GM23338 (cell line): ENCODE data around the gene MEI1. TPM values are rescaled to one million over a fixed set of nuclear protein-coding genes. Genes with fewer than 3 reads are reported as not detected.

Source experiments
- ATAC-seq: fragments of 200-7000 bp; cut with Tn5 transposase; 3 replicates; pipeline ENCODE4 v1.9.1; 2020
- DNase-seq: peaks from one replicate; pipeline ENCODE4 v3.0.0-alpha.2; 2015; ENCODE audit warnings: low spot score
- H2AFZ ChIP-seq: fragments of 200-600 bp; sonication (generic); 2 replicates; pipeline ENCODE4 v1.8.0; 2016; ENCODE audit warnings: antibody characterized with exemption, mild to moderate bottlenecking, moderate library complexity
- H3F3A ChIP-seq: fragments of 200-600 bp; sonication (generic); replicated peaks from 2 replicates; pipeline ENCODE4 v1.8.0; 2017; ENCODE audit warnings: antibody characterized with exemption, mixed run types, low read depth
- H3K27ac ChIP-seq: fragments of 200-600 bp; sonication (generic); 2 replicates; pipeline ENCODE4 v1.6.1; 2016; ENCODE audit warnings: low read depth
- H3K27me3 ChIP-seq: fragments of 200-600 bp; sonication (generic); 2 replicates; pipeline ENCODE4 v1.8.0; 2016; ENCODE audit warnings: mild to moderate bottlenecking, mixed run types, moderate library complexity; ENCODE audit not compliant: insufficient read depth
- H3K36me3 ChIP-seq: fragments of 200-600 bp; sonication (generic); 2 replicates; pipeline ENCODE4 v1.8.0; 2016; ENCODE audit warnings: mild to moderate bottlenecking; ENCODE audit not compliant: insufficient read depth
- H3K4me1 ChIP-seq: fragments of 200-600 bp; sonication (generic); 2 replicates; pipeline ENCODE4 v1.8.0; 2016; ENCODE audit warnings: mild to moderate bottlenecking, moderate library complexity; ENCODE audit not compliant: insufficient read depth
- H3K4me2 ChIP-seq: fragments of 200-600 bp; sonication (generic); 2 replicates; pipeline ENCODE4 v1.7.1; 2017; ENCODE audit warnings: mixed run types
- H3K4me3 ChIP-seq: fragments of 200-600 bp; sonication (generic); 2 replicates; pipeline ENCODE4 v1.6.1; 2016; ENCODE audit warnings: mixed run types
- H3K79me2 ChIP-seq: fragments of 200-600 bp; sonication (generic); replicated peaks from 2 replicates; pipeline ENCODE4 v1.8.0; 2017; ENCODE audit warnings: mild to moderate bottlenecking; ENCODE audit not compliant: insufficient read depth
- H3K9me2 ChIP-seq: fragments of 200-600 bp; sonication (generic); 2 replicates; pipeline ENCODE4 v1.8.0; 2017; ENCODE audit not compliant: insufficient read depth
- H4K20me1 ChIP-seq: fragments of 200-600 bp; sonication (generic); replicated peaks from 2 replicates; pipeline ENCODE4 v1.8.0; 2017; ENCODE audit warnings: mild to moderate bottlenecking; ENCODE audit not compliant: insufficient read depth
- H3K27ac Mint-ChIP-seq: 2 replicates; pipeline ENCODE4 v1.8.0; 2020; ENCODE audit warnings: inconsistent platforms, mild to moderate bottlenecking, moderate library complexity, mixed read lengths
- H3K27me3 Mint-ChIP-seq: 3 replicates; pipeline ENCODE4 v1.8.0; 2022; ENCODE audit warnings: low read depth, mild to moderate bottlenecking, moderate library complexity, mixed read lengths, inconsistent platforms; ENCODE audit not compliant: insufficient read depth, poor library complexity
- H3K36me3 Mint-ChIP-seq: 3 replicates; pipeline ENCODE4 v1.8.0; 2021; ENCODE audit warnings: low read depth, mild to moderate bottlenecking, inconsistent platforms, moderate library complexity, mixed read lengths
- H3K4me1 Mint-ChIP-seq: 3 replicates; pipeline ENCODE4 v1.8.0; 2020; ENCODE audit warnings: mild to moderate bottlenecking, inconsistent platforms, mixed read lengths
- H3K4me3 Mint-ChIP-seq: 3 replicates; pipeline ENCODE4 v1.8.0; 2021; ENCODE audit warnings: moderate library complexity, mild to moderate bottlenecking, inconsistent platforms, mixed read lengths
- H3K9me3 Mint-ChIP-seq: 3 replicates; pipeline ENCODE4 v1.8.0; 2020; ENCODE audit warnings: moderate library complexity, mild to moderate bottlenecking, inconsistent platforms, mixed read lengths
- CREB1 ChIP-seq: fragments of 250-450 bp; sonication (Bioruptor Pico); IDR thresholded peaks from 2 replicates; pipeline ENCODE4 v1.5.0; 2020; ENCODE audit warnings: low read depth, mild to moderate bottlenecking, moderate library complexity
- CTCF ChIP-seq, 2 experiments: fragments of 200-600 bp in 1 of 2; sonication (generic) in 1 of 2; conservative IDR thresholded peaks; 2 replicates each; pipeline versions ENCODE4 v1.5.1 to v1.6.1; 2016 to 2017; ENCODE audit warnings: antibody characterized with exemption in 2 of 2, low read depth in 2 of 2, mild to moderate bottlenecking in 2 of 2, moderate library complexity in 1 of 2
- ETS1 ChIP-seq: IDR thresholded peaks from 2 replicates; pipeline ENCODE4 v1.6.1; 2016; ENCODE audit warnings: antibody characterized with exemption
- EZH2 ChIP-seq: fragments of 200-600 bp; sonication (generic); IDR thresholded peaks from one replicate; pipeline ENCODE4 v1.8.0; 2017; ENCODE audit warnings: antibody characterized with exemption, mild to moderate bottlenecking, low read depth; ENCODE audit not compliant: unreplicated experiment
- EZH2phosphoT487 ChIP-seq: fragments of 200-600 bp; sonication (generic); IDR thresholded peaks from one replicate; pipeline ENCODE4 v1.8.1; 2018; ENCODE audit warnings: antibody characterized with exemption; ENCODE audit not compliant: unreplicated experiment
- JUNB ChIP-seq: IDR thresholded peaks from one replicate; pipeline ENCODE4 v1.6.1; 2016; ENCODE audit warnings: antibody characterized with exemption; ENCODE audit not compliant: unreplicated experiment
- NANOG ChIP-seq: IDR thresholded peaks from 2 replicates; pipeline ENCODE4 v1.6.1; 2016; ENCODE audit warnings: antibody characterized with exemption, borderline replicate concordance
- POLR2AphosphoS5 ChIP-seq: IDR thresholded peaks from 2 replicates; pipeline ENCODE4 v1.6.1; 2016; ENCODE audit warnings: antibody characterized with exemption, low read depth
- REST ChIP-seq: IDR thresholded peaks from one replicate; pipeline ENCODE4 v1.6.1; 2018; ENCODE audit warnings: antibody characterized with exemption; ENCODE audit not compliant: unreplicated experiment
- ZNF114 ChIP-seq: fragments of 250-450 bp; sonication (Bioruptor Pico); IDR thresholded peaks from 2 replicates; pipeline ENCODE4 v1.5.0; 2020; ENCODE audit warnings: mild to moderate bottlenecking, moderate library complexity
- ZNF331 ChIP-seq: fragments of 250-450 bp; sonication (Bioruptor Pico); IDR thresholded peaks from 2 replicates; pipeline ENCODE4 v1.5.0; 2020; ENCODE audit warnings: low read depth, mild to moderate bottlenecking, moderate library complexity
- polyA plus RNA-seq: library from polyadenylated mRNA; unstranded; fragments of >200 nt; fragmentation: Nextera tagmentation; extraction: Ambion mirVana; gene quantifications from 2 replicates; pipeline ENCODE4 v1.2.1, GENCODE V29; 2016
- total RNA-seq: library from RNA; depleted of rRNA; stranded (reverse); fragments of >200 nt; shearing (Covaris generic); gene quantifications from 2 replicates; pipeline ENCODE4 v1.2.3, GENCODE V29; 2014

MEI1 gene
- total and polyA plus RNA-seq, 2 experiments from 2014 or later: 0.28 to 0.87 TPM

- TF ChIP-seq CTCF (conservative IDR thresholded peaks at IDR 0.05; ENCODE audit: low read depth in 2 of 2): no peak
- TF ChIP-seq NANOG: no peak
- TF ChIP-seq ETS1: no peak
- TF ChIP-seq POLR2AphosphoS5: no peak
- no peak for TF ChIP-seq EZH2phosphoT487
- TF ChIP-seq REST: no peak
- TF ChIP-seq CREB1 (CRISPR knock-in tag): no peak
- TF ChIP-seq JUNB: no peak
- no peak for TF ChIP-seq ZNF331 (CRISPR knock-in tag)
- TF ChIP-seq ZNF114 (CRISPR knock-in tag): no peak
- TF ChIP-seq EZH2: no peak
Measured at GRCh38 chr22:41782316-41782715, 83.0 kb downstream of the MEI1 start (continued).

GRCh38 chr22:41782751-41783150 lies 83.4 kb downstream of the MEI1 start:
- ATAC-seq: no peak
- no peak overlapping the region for H3K4me3 Mint-ChIP-seq
- no peaks in the 10 kb centered on the region for H3K9me2 ChIP-seq

More at GRCh38 chr22:41782751-41783150, 83.4 kb downstream of the MEI1 start:
- no peaks in the 10 kb centered on the region for H3F3A ChIP-seq
- H2AFZ ChIP-seq: no peak overlapping the region
- Mint-ChIP-seq H3K36me3 (no peaks in the 10 kb centered on the region), H3K27me3 (peaks cover 5% of the 10 kb centered on the region), H3K27ac (no peak overlapping the region), H3K4me1 (no peaks in the 10 kb centered on the region), H3K9me3 (no peaks in the 10 kb centered on the region)
- no peaks in the 10 kb centered on the region for H4K20me1 ChIP-seq
- DNase-seq: no peak
- H3K27me3 ChIP-seq: no peaks in the 10 kb centered on the region
- TF ChIP-seq JUNB (no peak), CTCF (conservative IDR thresholded peaks at IDR 0.05; ENCODE audit: low read depth in 2 of 2) (no peak)
- no peaks in the 10 kb centered on the region for H3K36me3 ChIP-seq
- no peak overlapping the region for H3K27ac ChIP-seq
- no peaks in the 10 kb centered on the region for H3K79me2 ChIP-seq
- no peaks in the 10 kb centered on the region for H3K4me1 ChIP-seq
- no peak overlapping the region for H3K4me2 ChIP-seq
- H3K4me3 ChIP-seq: no peak overlapping the region
